NCI-H82 (cell line): ENCODE data around the gene MAVS.
"Not testable (repeated sequence)": the region's sequence is repeated elsewhere in the genome, so short reads cannot be mapped to it uniquely, and the experiment has no call there.

Experiments
- DNase-seq: peaks from one replicate; lab custom pipeline; 2025; lab: John Stamatoyannopoulos, UW

MAVS gene

DNA sequence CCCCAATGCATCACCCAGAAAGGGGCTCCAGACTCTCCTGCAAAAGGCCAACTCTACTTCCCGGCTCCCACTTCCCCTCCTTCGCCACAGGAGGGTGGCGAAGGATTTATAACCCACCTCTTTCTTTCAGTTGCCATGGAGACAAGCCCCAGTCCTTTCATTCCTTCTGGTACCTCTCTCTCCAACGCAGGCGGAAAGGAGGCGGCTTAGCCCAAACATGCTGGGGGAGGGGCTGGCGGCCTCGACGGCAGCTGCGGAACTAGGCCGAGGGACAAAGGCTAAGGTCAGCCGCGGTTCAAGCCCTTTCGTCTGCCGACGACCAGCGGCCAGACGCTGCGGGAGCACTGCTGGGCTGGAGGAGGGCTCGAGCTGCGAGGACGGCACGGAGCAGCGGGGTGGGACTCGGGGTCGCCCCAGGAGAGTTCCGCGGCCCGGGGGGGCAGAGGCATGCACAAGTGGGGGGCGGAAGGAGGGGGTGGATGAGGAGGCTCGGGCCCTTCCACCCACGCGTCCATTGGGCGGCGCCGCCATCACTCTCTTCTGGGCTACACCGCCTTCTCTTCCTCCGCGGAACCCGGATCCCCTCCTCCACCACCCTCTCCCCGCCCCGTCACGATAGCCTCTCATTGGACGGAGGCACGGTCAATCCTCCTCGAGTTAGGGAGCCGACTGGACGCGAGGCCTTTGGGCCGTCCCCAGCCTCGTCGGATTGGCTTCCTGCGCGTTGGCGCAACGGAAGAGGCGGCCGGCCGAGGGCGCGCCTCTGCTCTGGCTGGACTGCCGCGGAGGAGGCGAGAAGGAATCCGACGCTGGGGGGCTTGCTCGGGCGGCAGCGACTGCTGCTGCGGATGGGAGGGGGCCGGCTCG lies 42.2 kb downstream of the MAVS start, which contains the start of gene PANK2:
Gene PANK2 (plus strand): TSS at position 766 of the 867 bp plus-strand sequence.
- DNase-seq, result peak; percentile 100

- peak; percentile 70 for DNase-seq
These were observed 43.1 kb downstream of the MAVS start for GRCh38 chr20:3889489-3890397.

GRCh38 chr20:3890398-3890751 lies 43.7 kb downstream of the MAVS start:
- peak; percentile 35 for DNase-seq

- DNase-seq, result no peak
These were observed 44.6 kb downstream of the MAVS start for GRCh38 chr20:3890999-3891929.

- no peak for DNase-seq
These were observed 48.2 kb downstream of the MAVS start for GRCh38 chr20:3894796-3895195.

GRCh38 chr20:3896302-3896701 lies 49.7 kb downstream of the MAVS start:
- DNase-seq, result no peak

DNA sequence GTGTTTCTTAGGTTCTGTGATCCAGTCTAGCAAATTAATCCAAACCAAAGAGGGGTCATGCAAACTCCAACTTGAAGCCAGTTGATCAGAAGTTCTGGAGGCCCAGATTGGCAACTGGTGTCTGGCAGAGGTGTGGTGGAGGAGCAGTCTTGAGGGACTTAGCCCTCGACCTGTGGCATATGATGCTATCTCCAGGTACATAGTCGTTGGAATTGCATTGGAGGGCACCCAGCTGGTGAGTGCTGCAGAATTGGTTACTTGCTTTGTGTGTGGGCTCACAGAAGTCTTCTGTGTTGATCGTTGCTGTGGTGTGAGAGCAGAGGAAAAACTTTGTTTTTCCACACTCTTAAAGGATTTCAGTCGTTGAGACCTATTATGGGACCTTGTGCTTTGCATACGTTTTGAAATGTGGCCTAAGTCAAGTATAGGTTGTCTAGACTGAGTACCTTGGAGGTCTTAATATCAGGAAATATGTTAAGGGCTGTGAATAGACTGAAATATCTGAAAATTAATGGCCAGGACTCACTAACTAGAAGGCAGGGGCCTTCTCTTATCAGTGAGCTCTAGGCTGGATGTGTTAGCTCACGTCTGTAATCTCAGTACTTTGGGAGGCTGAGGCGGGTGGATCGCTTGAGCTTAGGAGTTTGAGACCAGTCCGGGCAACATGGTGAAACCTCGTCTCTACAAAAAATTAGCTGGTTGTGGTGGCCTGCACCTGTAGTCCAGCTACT lies 50.4 kb downstream of the MAVS start:
- no peak for DNase-seq

DNA sequence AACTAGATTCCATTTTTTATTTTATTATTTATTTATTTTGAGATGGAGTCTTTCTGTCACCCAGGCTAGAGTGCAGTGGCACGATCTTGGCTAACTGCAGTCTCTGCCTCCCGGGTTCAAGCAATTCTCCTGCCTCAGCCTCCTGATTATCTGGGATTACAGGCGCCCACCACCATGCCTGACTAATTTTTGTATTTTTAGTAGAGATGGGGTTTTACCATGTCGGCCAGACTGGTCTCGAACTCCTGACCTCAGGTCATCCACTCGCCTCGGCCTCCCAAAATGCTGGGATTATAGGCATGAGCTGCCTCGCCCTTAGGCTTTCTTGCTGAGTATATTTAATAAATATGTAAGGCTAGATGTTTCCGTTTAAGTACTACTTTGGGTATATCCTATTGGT lies 51.5 kb downstream of the MAVS start:
- not testable (repeated sequence) for DNase-seq

DNA sequence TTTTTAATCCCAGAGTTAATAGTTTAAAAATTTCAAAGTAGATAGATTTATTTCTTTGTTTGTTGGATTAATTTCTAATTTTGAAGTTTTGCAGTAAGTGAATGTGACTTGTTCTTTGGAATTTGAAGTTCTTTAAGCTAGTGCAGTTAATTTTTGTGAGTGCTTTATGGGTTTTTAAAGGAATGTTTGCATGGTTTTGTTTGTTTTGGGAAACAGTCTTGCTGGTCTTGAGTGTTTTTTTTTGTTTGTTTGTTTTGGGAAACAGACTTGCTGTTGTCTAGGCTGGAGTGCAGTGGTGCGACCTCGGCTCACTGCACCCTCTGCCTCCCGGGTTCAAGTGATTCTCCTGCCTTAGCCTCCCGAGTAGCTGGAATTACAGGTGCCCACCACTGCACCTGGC lies 52.0 kb downstream of the MAVS start:
- DNase-seq, result no peak

GRCh38 chr20:3900187-3900604 lies 53.6 kb downstream of the MAVS start:
- DNase-seq, result no peak

DNA sequence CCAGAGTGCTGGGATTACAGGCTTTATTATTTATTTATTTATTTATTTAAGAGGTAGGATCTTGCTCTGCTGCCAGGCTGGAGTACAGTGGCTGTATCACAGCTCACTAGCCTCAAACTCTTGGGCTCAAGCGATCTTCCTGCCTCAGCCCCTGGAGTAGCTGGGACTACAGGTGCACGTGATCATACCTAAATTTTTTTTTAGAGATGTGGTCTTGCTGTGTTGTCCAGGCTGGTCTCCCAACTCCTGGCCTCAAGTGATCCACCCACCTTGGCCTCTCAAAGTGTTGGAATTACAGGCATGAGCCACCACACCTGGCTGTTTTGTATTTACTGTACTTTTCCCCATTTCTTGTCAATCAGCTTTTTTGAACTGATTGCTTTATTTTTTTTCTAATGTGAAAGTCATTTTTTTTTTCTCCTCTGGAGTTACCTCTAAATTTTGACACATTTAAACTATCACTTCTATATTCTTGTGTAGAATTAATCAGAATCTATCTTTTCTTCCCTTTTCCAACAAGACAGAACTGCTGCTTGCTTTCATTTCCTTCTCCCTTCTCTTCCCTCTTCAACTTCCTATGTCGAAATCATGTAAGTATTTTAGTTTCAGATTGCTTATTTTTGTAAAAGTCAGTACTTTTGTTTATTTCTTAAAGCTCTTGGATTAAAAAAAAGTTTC lies 54.5 kb downstream of the MAVS start:
- no peak for DNase-seq

DNA sequence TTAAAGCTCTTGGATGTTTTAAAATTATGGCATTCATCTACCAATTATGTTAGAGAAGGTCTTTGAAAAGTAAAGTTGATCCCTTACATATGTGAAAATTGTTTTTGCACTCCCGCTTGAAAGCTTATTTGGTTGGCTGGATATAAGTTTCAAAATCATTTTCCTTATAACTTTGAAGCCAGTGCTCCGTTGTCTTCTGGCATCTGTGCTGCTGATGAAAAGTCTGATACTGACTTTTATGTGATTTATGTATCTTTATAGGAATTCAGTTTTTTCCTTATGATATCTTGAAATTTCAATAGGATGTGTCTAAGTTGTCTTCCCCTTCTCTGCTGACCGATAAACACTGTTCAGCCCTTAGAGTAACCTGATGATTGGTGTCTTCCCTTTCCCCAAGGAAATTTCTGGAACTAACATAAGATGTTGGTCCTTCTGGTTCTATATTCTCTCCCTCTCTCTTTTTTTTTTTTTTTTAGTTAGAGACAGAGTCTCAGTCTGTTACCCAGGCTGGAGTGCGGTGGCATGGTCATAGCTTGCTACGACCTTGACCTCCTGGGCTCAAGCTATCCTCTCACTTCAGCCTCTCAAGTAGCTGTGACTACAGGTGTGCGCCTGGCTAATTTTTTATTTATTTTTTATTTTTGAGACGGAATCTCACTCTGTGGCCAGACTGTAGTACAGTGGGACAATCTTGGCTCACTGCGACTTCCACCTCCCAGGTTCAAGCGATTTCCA lies 55.2 kb downstream of the MAVS start:
- DNase-seq, result no peak

DNA sequence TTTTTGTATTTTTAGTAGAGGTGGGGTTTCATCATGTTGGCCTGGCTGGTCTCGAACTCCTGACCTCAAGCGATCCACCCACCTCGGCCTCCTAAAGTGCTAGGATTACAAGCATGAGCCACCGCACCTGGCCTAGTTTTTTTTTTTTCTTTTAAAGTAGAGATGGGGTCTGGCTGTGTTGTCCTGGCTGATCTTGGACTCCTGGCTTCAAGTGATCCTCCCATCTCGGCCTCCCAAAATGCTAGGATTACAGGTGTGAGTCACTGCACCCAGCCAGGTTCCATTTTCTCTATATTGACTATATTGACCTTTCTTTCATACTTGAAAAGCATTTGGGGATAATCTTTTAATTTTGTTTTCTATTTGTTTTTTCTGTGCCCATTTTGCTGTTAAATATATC lies 55.8 kb downstream of the MAVS start:
- no peak for DNase-seq

GRCh38 chr20:3904224-3904623 lies 57.6 kb downstream of the MAVS start:
- DNase-seq, result no peak

- no peak for DNase-seq
These were observed 58.2 kb downstream of the MAVS start for GRCh38 chr20:3904857-3905256.

- not testable (repeated sequence) for DNase-seq
These were observed 60.4 kb downstream of the MAVS start for GRCh38 chr20:3906744-3907721.

- DNase-seq, result no peak
These were observed 62.0 kb downstream of the MAVS start for GRCh38 chr20:3908667-3909066.

GRCh38 chr20:3909952-3910366 lies 63.3 kb downstream of the MAVS start:
- DNase-seq, result no peak

DNA sequence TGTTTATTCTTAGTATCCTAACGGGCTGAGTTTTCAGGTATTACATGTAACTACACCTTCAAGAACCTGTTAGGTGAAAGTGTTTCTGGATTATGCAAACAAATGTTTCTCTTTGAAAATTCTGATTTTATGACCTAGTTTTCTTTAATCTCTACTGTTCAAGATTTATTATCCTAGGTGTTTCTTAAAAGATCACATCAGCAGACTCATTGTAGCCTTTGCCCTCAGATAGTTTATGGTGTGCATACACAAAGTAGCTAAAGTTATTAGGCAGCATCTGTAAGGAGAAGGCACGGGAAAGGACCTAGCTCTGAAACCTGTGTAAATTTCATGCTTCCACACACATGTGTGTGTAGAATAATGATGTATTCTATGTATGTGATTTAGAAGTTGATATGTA lies 64.2 kb downstream of the MAVS start:
- DNase-seq, result no peak
